ENCODE measurements around the gene SERPIND1.

SERPIND1 gene

DNA sequence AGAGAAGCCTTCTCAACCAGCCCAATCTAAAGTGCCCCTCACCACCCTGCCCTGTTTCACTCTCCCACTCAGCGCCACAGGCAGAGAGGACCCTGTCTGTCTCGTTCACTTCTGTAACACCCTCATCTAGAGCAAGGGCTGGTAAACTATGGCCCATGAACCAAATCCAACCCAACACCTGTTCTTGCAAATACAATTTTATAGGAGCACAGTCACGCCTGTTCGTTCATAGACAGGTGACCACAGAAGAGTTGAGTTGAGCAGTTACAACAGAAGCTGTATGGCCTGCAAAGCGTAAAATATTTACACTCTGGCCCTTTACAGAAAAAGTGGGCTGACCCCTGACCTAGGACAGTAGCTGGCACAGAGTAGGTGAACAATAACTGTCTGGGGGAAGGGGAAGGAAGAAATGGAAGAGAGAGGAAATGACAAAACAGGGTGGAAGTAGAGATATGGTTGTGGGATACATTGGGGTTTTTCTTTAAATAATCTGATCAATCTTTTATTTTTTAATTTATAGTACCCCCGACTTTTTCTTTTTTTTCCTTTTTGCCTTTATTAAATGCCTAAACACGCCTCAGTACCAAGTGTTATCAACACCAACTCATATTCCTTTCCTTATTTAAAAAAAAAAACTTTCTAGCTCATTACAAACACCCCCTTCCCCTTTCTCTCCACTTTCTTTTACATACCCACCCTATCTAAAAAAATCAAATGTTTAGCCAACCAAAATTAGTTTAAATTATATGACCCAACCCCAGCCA, 20.9 kb downstream of the SERPIND1 start:
- no peak overlapping the region for H3K27ac ChIP-seq (ENCODE audit: low read depth, low read length)
- H3K4me2 ChIP-seq (ENCODE audit: low read length): no peak overlapping the region
- no peaks in the 10 kb centered on the region for H3K79me2 ChIP-seq (ENCODE audit: control insufficient read depth, low read length)
- no peaks in the 10 kb centered on the region for H3F3A ChIP-seq (ENCODE audit: control insufficient read depth, insufficient read depth)
- H3K4me3 ChIP-seq (ENCODE audit: low read length): no peak overlapping the region
- H4K20me1 ChIP-seq (ENCODE audit: control insufficient read depth, insufficient read depth, low read depth, low read length): no peaks in the 10 kb centered on the region
- H3K27me3 ChIP-seq (ENCODE audit: control insufficient read depth, low read length): no peaks in the 10 kb centered on the region
- H3K9me2 ChIP-seq (replicated peaks; ENCODE audit: control insufficient read depth, low read length): no peaks in the 10 kb centered on the region
- H3K36me3 ChIP-seq (ENCODE audit: control insufficient read depth, low read length): peaks cover 64% of the 10 kb centered on the region
- H3K9me3 ChIP-seq (ENCODE audit: control insufficient read depth, insufficient read depth, low read length): no peaks in the 10 kb centered on the region
- TF ChIP-seq, protein P1, sequence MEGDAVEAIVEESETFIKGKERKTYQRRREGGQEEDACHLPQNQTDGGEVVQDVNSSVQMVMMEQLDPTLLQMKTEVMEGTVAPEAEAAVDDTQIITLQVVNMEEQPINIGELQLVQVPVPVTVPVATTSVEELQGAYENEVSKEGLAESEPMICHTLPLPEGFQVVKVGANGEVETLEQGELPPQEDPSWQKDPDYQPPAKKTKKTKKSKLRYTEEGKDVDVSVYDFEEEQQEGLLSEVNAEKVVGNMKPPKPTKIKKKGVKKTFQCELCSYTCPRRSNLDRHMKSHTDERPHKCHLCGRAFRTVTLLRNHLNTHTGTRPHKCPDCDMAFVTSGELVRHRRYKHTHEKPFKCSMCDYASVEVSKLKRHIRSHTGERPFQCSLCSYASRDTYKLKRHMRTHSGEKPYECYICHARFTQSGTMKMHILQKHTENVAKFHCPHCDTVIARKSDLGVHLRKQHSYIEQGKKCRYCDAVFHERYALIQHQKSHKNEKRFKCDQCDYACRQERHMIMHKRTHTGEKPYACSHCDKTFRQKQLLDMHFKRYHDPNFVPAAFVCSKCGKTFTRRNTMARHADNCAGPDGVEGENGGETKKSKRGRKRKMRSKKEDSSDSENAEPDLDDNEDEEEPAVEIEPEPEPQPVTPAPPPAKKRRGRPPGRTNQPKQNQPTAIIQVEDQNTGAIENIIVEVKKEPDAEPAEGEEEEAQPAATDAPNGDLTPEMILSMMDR (IDR thresholded peaks at IDR 0.05; ENCODE audit: low read depth, low read length, poor library complexity, severe bottlenecking): no peak
- TF ChIP-seq EZH2phosphoT487 (IDR thresholded peaks at IDR 0.05; ENCODE audit: borderline replicate concordance, low read length): no peak
- no peaks in the 10 kb centered on the region for H3K4me1 ChIP-seq (ENCODE audit: control insufficient read depth, low read length)

DNA sequence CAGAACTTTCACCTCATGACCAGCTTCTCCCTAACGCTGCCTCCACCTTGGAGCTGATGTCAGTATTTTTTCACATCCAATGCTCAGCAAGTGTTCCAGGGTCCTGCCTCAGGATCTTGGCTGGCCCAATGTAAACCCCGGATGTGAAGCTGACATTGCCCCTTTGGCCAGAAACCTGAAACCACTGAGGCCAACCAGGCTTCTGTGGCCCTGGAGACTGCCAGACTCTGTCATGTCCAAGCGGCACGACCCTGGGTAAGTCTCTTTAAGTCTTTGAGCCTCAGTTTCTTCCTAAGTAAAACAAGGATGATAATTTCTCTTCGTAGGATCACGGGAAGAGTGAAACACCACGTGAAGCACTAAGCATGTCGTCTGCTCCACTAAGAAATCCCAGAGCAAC, 22.8 kb downstream of the SERPIND1 start:
- no peak overlapping the region for H3K4me3 ChIP-seq (ENCODE audit: low read length)
- H3K4me1 ChIP-seq (ENCODE audit: control insufficient read depth, low read length): no peaks in the 10 kb centered on the region
- H3F3A ChIP-seq (ENCODE audit: control insufficient read depth, insufficient read depth): no peaks in the 10 kb centered on the region
- H3K9me3 ChIP-seq (ENCODE audit: control insufficient read depth, insufficient read depth, low read length): no peaks in the 10 kb centered on the region
- no peak overlapping the region for H3K4me2 ChIP-seq (ENCODE audit: low read length)
- peaks cover 64% of the 10 kb centered on the region for H3K36me3 ChIP-seq (ENCODE audit: control insufficient read depth, low read length)
- no peaks in the 10 kb centered on the region for H4K20me1 ChIP-seq (ENCODE audit: control insufficient read depth, insufficient read depth, low read depth, low read length)
- no peaks in the 10 kb centered on the region for H3K27me3 ChIP-seq (ENCODE audit: control insufficient read depth, low read length)
- H3K79me2 ChIP-seq (ENCODE audit: control insufficient read depth, low read length): no peaks in the 10 kb centered on the region
- no peak overlapping the region for H3K27ac ChIP-seq (ENCODE audit: low read depth, low read length)
- no peaks in the 10 kb centered on the region for H3K9me2 ChIP-seq (replicated peaks; ENCODE audit: control insufficient read depth, low read length)
- TF ChIP-seq EZH2phosphoT487 (IDR thresholded peaks at IDR 0.05; ENCODE audit: borderline replicate concordance, low read length): no peak
- TF ChIP-seq, protein P1 (IDR thresholded peaks at IDR 0.05; ENCODE audit: low read depth, low read length, poor library complexity, severe bottlenecking): no peak

DNA sequence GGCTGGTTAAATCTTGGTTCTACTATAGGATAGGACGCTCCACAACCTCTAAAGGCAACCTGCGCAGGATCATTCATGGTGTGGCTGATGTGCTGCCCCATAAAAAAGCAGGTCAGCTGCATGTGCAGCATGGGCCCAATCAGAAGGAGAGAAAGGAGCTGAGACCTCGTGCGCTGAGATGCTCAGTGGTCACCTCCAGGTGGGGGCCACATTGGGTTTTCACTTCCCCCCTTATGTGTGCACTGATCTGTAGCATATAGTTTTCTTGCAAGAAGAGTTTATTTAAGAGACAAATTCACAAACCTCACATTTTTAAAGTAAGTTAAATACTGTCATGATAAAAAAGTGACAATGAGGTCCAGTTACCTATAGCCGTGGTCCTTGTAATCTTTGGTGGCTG, 24.3 kb downstream of the SERPIND1 start:
- TF ChIP-seq EZH2phosphoT487 (IDR thresholded peaks at IDR 0.05; ENCODE audit: borderline replicate concordance, low read length): no peak
- TF ChIP-seq, protein P1 (IDR thresholded peaks at IDR 0.05; ENCODE audit: low read depth, low read length, poor library complexity, severe bottlenecking): no peak
- H3K4me1 ChIP-seq (ENCODE audit: control insufficient read depth, low read length): no peaks in the 10 kb centered on the region
- no peaks in the 10 kb centered on the region for H3K27me3 ChIP-seq (ENCODE audit: control insufficient read depth, low read length)
- no peak overlapping the region for H3K27ac ChIP-seq (ENCODE audit: low read depth, low read length)
- peaks cover 70% of the 10 kb centered on the region for H3K36me3 ChIP-seq (ENCODE audit: control insufficient read depth, low read length)
- no peaks in the 10 kb centered on the region for H3K79me2 ChIP-seq (ENCODE audit: control insufficient read depth, low read length)
- H3K9me3 ChIP-seq (ENCODE audit: control insufficient read depth, insufficient read depth, low read length): no peaks in the 10 kb centered on the region
- no peaks in the 10 kb centered on the region for H3F3A ChIP-seq (ENCODE audit: control insufficient read depth, insufficient read depth)
- H3K4me3 ChIP-seq (ENCODE audit: low read length): no peak overlapping the region
- H4K20me1 ChIP-seq (ENCODE audit: control insufficient read depth, insufficient read depth, low read depth, low read length): no peaks in the 10 kb centered on the region
- H3K9me2 ChIP-seq (replicated peaks; ENCODE audit: control insufficient read depth, low read length): no peaks in the 10 kb centered on the region
- no peak overlapping the region for H3K4me2 ChIP-seq (ENCODE audit: low read length)

All from DOHH2 (cell line).